BLaER1 treated with 17β-estradiol and CSF1 and Interleukin-3, amounts not matched to agents 10 nM and 100 nM (cell line): ENCODE measurements around the gene TEX54.
A peak's percentile ranks its signal among the peaks of the same experiment; 100 is the strongest.

Source experiments
- H3K27ac ChIP-seq, 11 experiments: shearing (Covaris generic); formaldehyde crosslinking; 2 replicates each; pipeline ENCODE4 v1.8.1; 2022
- H3K27me3 ChIP-seq, 11 experiments: shearing (Covaris generic); formaldehyde crosslinking; 2 replicates each; pipeline ENCODE4 v1.8.1; 2022
- H3K36me3 ChIP-seq, 11 experiments: shearing (Covaris generic); formaldehyde crosslinking; 2 replicates each; pipeline ENCODE4 v1.8.1; 2022
- H3K4me1 ChIP-seq, 10 experiments: shearing (Covaris generic); formaldehyde crosslinking; 2 replicates each; pipeline ENCODE4 v1.8.1; 2022
- H3K4me2 ChIP-seq, 11 experiments: shearing (Covaris generic); formaldehyde crosslinking; 2 replicates each; pipeline ENCODE4 v1.8.1; 2022
- H3K4me3 ChIP-seq, 10 experiments: shearing (Covaris generic); formaldehyde crosslinking; 2 replicates each; pipeline ENCODE4 v1.8.1; 2022
- H3K9ac ChIP-seq, 11 experiments: shearing (Covaris generic); formaldehyde crosslinking; 2 replicates each; pipeline ENCODE4 v1.8.1; 2022
- H3K9me3 ChIP-seq, 11 experiments: shearing (Covaris generic); formaldehyde crosslinking; replicated peaks in 1 of 11; 2 replicates each; pipeline ENCODE4 v1.8.1; 2022
- H4K20me1 ChIP-seq, 11 experiments: shearing (Covaris generic); formaldehyde crosslinking; 2 replicates each; pipeline ENCODE4 v1.8.1; 2022
- Cebpa-rat ChIP-seq, 11 experiments: shearing (Covaris generic); IDR thresholded peaks; 2 replicates each; pipeline ENCODE4 v1.8.1; 2022

Gene TEX54

DNA sequence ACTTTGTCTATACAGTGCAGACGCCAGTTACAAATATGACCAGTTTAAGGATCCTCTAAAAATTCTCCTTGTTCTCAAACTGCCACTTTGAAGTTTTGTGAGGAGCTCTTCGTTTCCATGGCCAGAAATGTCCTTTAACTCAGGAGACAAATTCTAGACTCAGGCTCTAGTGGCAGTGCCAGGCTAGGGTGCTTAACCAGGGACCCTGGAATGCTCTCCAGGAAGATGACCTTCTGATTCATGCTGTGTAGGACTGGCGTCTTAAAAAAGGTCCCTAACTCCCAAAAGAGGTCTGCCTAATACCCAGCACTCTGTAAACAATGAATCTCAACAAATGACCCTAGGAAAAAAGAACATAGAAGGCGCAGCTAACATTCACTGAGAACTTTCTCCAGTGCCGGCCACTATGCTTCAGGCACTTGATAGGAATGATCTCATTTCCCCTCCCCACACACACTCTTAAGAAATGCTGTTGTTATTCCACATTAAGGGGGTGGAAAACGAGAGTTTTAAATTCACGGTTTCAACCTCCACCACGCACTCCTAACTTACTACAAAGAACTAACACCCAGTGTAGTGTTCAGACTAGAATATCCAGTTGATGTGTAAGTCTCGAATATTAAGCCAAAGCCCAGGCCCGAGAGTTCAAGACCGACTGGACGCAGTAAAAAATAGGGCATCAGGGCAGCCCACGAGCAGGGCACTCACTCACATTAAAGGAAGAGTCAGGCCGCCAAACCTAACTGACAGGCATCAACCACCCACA is 28.1 kb downstream of the TEX54 start:
- Histone ChIP-seq H4K20me1 (peaks cover 6 to 57% (median 56%) of the 10 kb centered on the region in 11 experiments; a peak in 20 of 22 replicates), H3K36me3 (peaks cover 42 to 53% (median 45%) of the 10 kb centered on the region in 11 experiments), H3K4me1 (peaks cover 38 to 69% (median 50%) of the 10 kb centered on the region in 10 experiments), H3K27me3 (no peaks in the 10 kb centered on the region), H3K4me3 (peak overlapping the region; percentile 86 to 99 (median 90)), H3K9me3 (no peaks in the 10 kb centered on the region), H3K4me2 (peak overlapping the region; percentile 82 to 98 (median 92)), H3K9ac (peak overlapping the region; percentile 88 to 97 (median 93)), H3K27ac (peak overlapping the region; percentile 79 to 92 (median 87))
- TF ChIP-seq Cebpa-rat (IDR thresholded peaks at IDR 0.05) = no peak

DNA sequence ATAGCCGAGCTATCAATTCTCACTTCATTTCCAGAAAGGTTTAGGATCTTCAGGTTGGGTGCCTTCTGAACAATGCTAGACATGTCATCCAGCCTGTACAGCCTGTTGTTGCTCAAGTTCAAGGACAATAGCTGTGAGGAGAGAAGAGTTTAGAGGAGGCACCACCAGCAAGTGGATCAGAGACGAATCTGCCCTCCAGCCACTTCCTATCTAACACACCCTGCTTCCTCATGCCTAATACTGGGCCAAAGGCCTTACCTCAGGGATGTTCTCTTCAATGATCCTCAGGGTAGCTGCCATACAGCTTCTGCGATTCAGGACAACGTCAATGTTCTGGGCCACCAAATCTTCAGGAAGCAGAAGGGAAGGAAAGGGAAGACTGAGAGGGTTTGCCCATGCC is 31.6 kb downstream of the TEX54 start:
- no peak overlapping the region for H3K4me3 ChIP-seq
- H3K9me3 ChIP-seq = no peaks in the 10 kb centered on the region
- H3K27ac ChIP-seq = no peak overlapping the region
- H3K9ac ChIP-seq = peak overlapping the region in 7 of 11 experiments; percentile 6 to 94 (median 21); a peak in 4 of 22 replicates
- H3K27me3 ChIP-seq = no peaks in the 10 kb centered on the region
- H4K20me1 ChIP-seq = peaks cover 6 to 91% (median 78%) of the 10 kb centered on the region in 11 experiments; a peak in 20 of 22 replicates
- peak overlapping the region in 2 of 11 experiments; percentile 93 to 97; a peak in 3 of 22 replicates for H3K4me2 ChIP-seq
- no peak for TF ChIP-seq Cebpa-rat (IDR thresholded peaks at IDR 0.05)
- H3K4me1 ChIP-seq = peaks cover 14 to 42% (median 23%) of the 10 kb centered on the region in 10 experiments
- peaks cover 76 to 80% (median 79%) of the 10 kb centered on the region in 11 experiments for H3K36me3 ChIP-seq

DNA sequence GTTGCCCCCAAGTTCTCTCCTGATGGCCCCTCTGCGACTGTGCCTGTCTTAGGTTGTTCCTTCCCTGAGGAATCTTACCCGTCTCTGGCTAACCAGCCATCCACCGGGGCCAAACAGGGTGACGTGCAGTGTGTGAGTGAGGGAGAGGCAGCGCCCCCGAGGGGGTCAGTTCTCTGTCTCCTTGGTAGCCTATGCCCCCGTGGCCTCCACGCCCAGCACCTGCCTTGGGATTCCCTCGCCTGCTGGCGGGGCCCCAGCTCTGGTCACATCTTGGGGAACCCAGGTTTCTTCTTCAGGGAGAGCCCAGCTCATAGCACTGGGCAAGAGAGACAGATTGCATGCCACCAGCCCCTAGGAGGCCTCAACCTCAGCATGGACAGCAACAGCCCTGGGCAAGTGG is 33.2 kb downstream of the TEX54 start:
- peaks cover 92 to 96% (median 95%) of the 10 kb centered on the region in 11 experiments for H3K36me3 ChIP-seq
- H3K9me3 ChIP-seq = no peaks in the 10 kb centered on the region
- H3K4me1 ChIP-seq = peaks cover 12 to 40% (median 26%) of the 10 kb centered on the region in 10 experiments
- peaks cover 6 to 99% (median 72%) of the 10 kb centered on the region in 11 experiments; a peak in 20 of 22 replicates for H4K20me1 ChIP-seq
- H3K4me3 ChIP-seq = no peak overlapping the region
- H3K27me3 ChIP-seq = no peaks in the 10 kb centered on the region
- no peak overlapping the region for H3K27ac ChIP-seq
- peak overlapping the region in 4 of 11 experiments; percentile 5 to 35 (median 24); a peak in 4 of 22 replicates for H3K9ac ChIP-seq
- no peak for TF ChIP-seq Cebpa-rat (IDR thresholded peaks at IDR 0.05)
- no peak overlapping the region for H3K4me2 ChIP-seq

DNA sequence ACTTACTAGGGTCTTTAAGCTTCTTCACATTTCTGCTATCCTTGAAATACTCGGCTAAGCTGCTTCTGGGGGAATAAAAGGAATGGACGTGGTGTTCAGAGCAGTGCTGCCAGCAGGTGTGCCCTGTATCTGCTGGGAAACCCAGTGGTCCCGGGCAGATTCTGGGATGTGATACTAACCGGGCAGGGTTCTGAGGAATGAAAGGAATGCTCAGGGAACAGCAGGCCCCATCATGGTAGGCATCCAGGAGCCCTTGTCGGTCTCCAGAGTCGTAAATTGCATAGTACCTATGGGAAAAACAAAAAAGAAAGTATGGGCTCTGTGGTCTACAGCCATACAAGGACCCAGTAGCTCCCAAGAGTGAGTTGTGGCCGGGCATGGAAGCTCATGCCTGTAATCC is 36.4 kb downstream of the TEX54 start:
- peak overlapping the region in 1 of 11 experiments; percentile 9; a peak in 1 of 22 replicates for H3K9ac ChIP-seq
- no peak overlapping the region for H3K4me2 ChIP-seq
- no peaks in the 10 kb centered on the region for H3K27me3 ChIP-seq
- no peak overlapping the region for H3K4me3 ChIP-seq
- H3K9me3 ChIP-seq = no peaks in the 10 kb centered on the region
- peaks cover 9 to 36% (median 27%) of the 10 kb centered on the region in 10 experiments for H3K4me1 ChIP-seq
- H4K20me1 ChIP-seq = peaks cover 0 to 91% (median 47%) of the 10 kb centered on the region in 11 experiments; a peak in 17 of 22 replicates
- H3K36me3 ChIP-seq = peaks cover 92 to 97% (median 93%) of the 10 kb centered on the region in 11 experiments
- H3K27ac ChIP-seq = no peak overlapping the region
- no peak for TF ChIP-seq Cebpa-rat (IDR thresholded peaks at IDR 0.05)

DNA sequence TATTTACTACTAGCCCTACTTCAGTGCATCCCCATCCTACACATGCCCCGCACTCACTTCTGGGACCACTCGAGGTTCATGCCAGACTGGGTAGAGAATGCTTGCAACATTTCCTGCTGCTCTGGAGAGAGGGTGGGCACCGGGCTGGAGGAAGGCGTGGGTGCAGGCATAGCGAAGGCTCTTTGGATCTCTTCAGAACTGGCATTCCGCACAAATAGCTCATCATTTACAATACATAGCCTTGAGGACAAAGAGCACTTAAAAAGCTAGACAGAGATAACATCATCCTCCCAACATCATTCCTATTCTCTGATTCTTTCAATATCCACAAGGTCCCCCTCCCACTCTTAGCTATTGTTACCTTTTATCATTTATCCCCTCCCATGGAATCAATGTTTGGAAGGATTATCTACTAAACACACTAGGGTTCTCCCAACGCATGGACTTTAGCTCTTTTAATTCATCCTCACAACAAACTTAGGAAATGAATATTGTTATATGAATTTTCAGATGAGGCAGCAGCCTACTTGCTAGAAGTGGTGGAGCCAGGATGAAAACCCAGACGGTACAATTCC is 38.4 kb downstream of the TEX54 start:
- no peak overlapping the region for H3K4me3 ChIP-seq
- no peaks in the 10 kb centered on the region for H3K9me3 ChIP-seq
- peaks cover 24 to 52% (median 44%) of the 10 kb centered on the region in 10 experiments for H3K4me1 ChIP-seq
- H3K27ac ChIP-seq = peak overlapping the region in 2 of 11 experiments; percentile 6 to 10; a peak in 1 of 22 replicates
- H3K4me2 ChIP-seq = peak overlapping the region in 7 of 11 experiments; percentile 3 to 43 (median 28); a peak in 9 of 22 replicates
- TF ChIP-seq Cebpa-rat (IDR thresholded peaks at IDR 0.05) = no peak
- H4K20me1 ChIP-seq = peaks cover 0 to 91% (median 44%) of the 10 kb centered on the region in 11 experiments; a peak in 19 of 22 replicates
- H3K36me3 ChIP-seq = peaks cover 83 to 95% (median 89%) of the 10 kb centered on the region in 11 experiments
- H3K9ac ChIP-seq = peak overlapping the region in 9 of 11 experiments; percentile 4 to 41 (median 28); a peak in 9 of 22 replicates
- no peaks in the 10 kb centered on the region for H3K27me3 ChIP-seq

DNA sequence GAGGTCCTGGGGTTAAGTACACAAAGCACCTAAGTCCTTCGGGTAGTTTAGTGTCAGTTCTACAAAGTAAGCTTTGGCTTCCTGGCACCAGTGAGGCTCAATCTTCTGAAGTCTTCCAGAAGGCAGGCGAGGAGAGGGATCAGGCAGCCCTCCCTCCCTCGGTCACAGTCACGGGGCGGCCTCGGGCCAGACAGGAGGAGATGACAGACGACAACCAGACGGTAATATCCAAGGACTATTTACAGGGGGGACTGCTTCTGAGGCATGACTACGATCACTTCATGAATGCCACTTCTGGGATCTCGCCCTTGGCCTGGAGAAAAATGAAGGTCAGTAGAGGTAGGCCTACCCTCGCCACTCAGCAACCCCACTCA is 40.5 kb downstream of the TEX54 start:
- H4K20me1 ChIP-seq = peaks cover 0 to 87% (median 41%) of the 10 kb centered on the region in 11 experiments; a peak in 17 of 22 replicates
- TF ChIP-seq Cebpa-rat (IDR thresholded peaks at IDR 0.05) = no peak
- H3K9me3 ChIP-seq = no peaks in the 10 kb centered on the region
- H3K9ac ChIP-seq = peak overlapping the region; percentile 69 to 97 (median 88)
- H3K27ac ChIP-seq = peak overlapping the region; percentile 40 to 91 (median 85); a peak in 21 of 22 replicates
- H3K4me1 ChIP-seq = peaks cover 39 to 69% (median 59%) of the 10 kb centered on the region in 10 experiments
- no peaks in the 10 kb centered on the region for H3K27me3 ChIP-seq
- peak overlapping the region; percentile 84 to 97 (median 95) for H3K4me2 ChIP-seq
- peaks cover 69 to 82% (median 77%) of the 10 kb centered on the region in 11 experiments for H3K36me3 ChIP-seq
- peak overlapping the region; percentile 75 to 98 (median 87); a peak in 19 of 20 replicates for H3K4me3 ChIP-seq

DNA sequence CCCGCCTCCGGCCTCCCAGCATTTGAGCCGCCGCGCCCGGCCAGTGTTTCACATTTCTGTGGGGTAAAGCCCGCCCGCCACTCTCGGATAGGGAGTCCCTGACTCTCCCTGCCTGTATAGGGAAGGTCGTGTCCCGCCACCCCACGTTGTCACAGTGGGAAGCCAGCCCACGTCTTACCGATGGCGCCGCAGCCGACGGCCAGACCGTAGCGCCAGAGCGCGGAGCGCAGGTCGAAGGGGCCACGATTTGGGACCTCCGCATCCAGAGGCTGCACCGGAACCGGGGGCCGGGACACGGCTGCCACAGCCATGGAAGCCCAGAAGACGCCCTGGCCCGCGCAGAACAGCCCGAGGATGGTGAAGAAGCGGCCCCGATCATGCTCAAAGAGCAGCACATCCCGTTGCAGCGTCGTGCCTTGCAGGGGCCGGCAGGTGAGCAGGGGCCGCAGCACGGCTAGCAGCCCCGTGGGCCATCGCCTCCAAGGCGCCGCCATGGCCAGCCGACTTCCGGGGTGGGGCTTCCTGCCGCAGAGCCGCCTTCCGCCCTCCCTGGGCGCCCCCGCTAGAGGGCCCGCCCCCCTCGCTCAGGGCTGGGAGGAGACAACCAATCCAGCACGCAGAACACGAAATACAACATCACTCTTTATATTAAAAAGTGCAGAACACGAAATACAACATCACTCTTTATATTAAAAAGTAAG is 41.0 kb downstream of the TEX54 start, which contains the start of gene TMEM223:
Gene TMEM223, minus strand, starts transcription at position 506 of the 701 bp plus-strand sequence. Its CDS starts 12 bp downstream, at position 494.
- H3K4me1 ChIP-seq = peaks cover 39 to 69% (median 59%) of the 10 kb centered on the region in 10 experiments
- H4K20me1 ChIP-seq = peaks cover 0 to 82% (median 41%) of the 10 kb centered on the region in 11 experiments; a peak in 17 of 22 replicates
- peak within 1 kb of the TSS; percentile 85 to 97 (median 89) for H3K9ac ChIP-seq
- peaks cover 64 to 77% (median 71%) of the 10 kb centered on the region in 11 experiments for H3K36me3 ChIP-seq
- H3K4me3 ChIP-seq = peak within 1 kb of the TSS; percentile 75 to 98 (median 87)
- H3K9me3 ChIP-seq = no peaks in the 10 kb centered on the region
- peak within 1 kb of the TSS; percentile 49 to 91 (median 86) for H3K27ac ChIP-seq
- H3K4me2 ChIP-seq = peak within 1 kb of the TSS; percentile 84 to 97 (median 95)
- H3K27me3 ChIP-seq = no peaks in the 10 kb centered on the region
- no peak for TF ChIP-seq Cebpa-rat (IDR thresholded peaks at IDR 0.05)

DNA sequence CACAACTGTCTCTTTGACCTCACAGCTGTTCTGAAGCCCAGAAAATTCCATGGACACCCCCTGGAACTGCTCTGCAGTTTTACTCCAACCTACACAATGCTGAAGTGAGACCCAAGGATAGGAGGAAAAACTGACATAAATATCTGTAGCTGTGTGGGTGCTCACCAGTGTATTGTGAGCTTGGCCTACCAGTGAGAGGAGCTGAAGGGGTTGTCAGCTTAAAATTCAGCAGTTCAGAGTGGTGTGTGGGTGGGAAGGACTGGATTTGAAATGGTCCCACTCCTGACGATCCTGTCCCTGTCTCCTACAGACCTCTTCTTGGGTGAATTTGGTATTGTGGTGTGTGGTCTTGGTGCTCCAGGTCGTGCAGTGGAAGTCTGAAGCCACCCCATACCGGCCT is 43.1 kb downstream of the TEX54 start:
- peaks cover 47 to 68% (median 63%) of the 10 kb centered on the region in 10 experiments for H3K4me1 ChIP-seq
- no peaks in the 10 kb centered on the region for H3K27me3 ChIP-seq
- H3K4me2 ChIP-seq = peak overlapping the region; percentile 84 to 98 (median 95); a peak in 19 of 22 replicates
- H3K36me3 ChIP-seq = peaks cover 43 to 71% (median 64%) of the 10 kb centered on the region in 11 experiments
- TF ChIP-seq Cebpa-rat (IDR thresholded peaks at IDR 0.05) = no peak
- peak overlapping the region in 1 of 11 experiments; percentile 0; a peak in 1 of 22 replicates for H3K27ac ChIP-seq
- peaks cover 0 to 65% (median 30%) of the 10 kb centered on the region in 11 experiments; a peak in 16 of 22 replicates for H4K20me1 ChIP-seq
- H3K9me3 ChIP-seq = no peaks in the 10 kb centered on the region
- peak overlapping the region in 10 of 11 experiments; percentile 7 to 97 (median 90); a peak in 11 of 22 replicates for H3K9ac ChIP-seq
- peak overlapping the region in 2 of 10 experiments; percentile 17 to 37; a peak in 2 of 20 replicates for H3K4me3 ChIP-seq
